ENCODE measurements around the gene HIPK1. TPM values are rescaled to one million over a fixed set of nuclear protein-coding genes. Genes with fewer than 3 reads are reported as not detected.

The HIPK1 gene
- total and polyA plus RNA-seq, 2 of the 13 experiments (the other 11 are each of a cell fraction or from before 2014, with no cell fraction given) = 20.8 to 33.4 TPM

DNA sequence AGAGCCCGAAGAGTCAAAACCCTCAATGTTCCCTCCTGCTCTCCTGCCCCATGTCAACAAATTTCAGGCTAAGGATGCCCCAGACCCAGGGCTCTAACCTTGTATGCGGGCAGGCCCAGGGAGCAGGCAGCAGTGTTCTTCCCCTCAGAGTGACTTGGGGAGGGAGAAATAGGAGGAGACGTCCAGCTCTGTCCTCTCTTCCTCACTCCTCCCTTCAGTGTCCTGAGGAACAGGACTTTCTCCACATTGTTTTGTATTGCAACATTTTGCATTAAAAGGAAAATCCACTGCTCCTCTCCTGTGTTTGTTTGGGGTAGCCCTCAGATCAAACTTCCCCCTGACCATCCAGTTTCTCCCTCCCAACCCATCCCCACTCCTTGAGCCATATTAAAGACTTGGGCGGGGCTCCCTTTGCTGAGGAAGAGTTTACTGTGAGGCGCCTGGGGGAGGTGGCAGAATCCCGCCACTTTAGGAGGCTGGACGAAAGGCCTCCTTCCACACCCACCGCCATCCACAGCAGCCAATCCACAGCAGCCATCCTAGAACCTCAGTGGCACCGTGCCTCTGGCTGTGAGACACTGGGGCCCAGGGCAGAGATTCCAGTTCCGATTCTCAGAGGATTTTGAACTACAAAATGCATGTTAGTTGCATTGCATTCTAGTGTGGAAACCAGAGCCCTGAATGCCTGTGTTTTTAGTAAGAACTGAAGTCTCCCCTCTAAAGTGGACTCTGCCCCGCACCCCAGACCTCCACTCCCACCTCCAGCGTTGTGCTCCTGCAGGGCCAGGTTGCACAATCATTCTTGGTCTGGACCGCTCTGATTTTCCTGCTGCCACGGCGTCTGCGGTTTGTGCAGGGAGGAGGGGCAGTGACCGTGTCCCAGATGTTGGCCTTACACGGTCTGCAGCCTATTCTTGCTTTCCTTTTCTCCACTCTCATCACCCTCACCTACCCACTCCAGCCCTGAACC, 53.1 kb downstream of the HIPK1 start (continued):
- TF ChIP-seq, protein P1, sequence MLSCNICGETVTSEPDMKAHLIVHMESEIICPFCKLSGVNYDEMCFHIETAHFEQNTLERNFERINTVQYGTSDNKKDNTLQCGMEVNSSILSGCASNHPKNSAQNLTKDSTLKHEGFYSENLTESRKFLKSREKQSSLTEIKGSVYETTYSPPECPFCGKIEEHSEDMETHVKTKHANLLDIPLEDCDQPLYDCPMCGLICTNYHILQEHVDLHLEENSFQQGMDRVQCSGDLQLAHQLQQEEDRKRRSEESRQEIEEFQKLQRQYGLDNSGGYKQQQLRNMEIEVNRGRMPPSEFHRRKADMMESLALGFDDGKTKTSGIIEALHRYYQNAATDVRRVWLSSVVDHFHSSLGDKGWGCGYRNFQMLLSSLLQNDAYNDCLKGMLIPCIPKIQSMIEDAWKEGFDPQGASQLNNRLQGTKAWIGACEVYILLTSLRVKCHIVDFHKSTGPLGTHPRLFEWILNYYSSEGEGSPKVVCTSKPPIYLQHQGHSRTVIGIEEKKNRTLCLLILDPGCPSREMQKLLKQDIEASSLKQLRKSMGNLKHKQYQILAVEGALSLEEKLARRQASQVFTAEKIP (CRISPR knock-in tag; IDR thresholded peaks at IDR 0.05; ENCODE audit: borderline replicate concordance) = no peak
- TF ChIP-seq ZNF781 (CRISPR knock-in tag; IDR thresholded peaks at IDR 0.05; ENCODE audit: borderline replicate concordance, not compliant biosample characterization) = no peak
- 0 out of 2 replicates have a peak, but pooled peaks have one; percentile 44 for TF ChIP-seq ARNTL (CRISPR knock-in tag; IDR thresholded peaks at IDR 0.05)
- TF ChIP-seq ZNF776 (CRISPR knock-in tag; IDR thresholded peaks at IDR 0.05) = no peak
- TF ChIP-seq HNRNPK (IDR thresholded peaks at IDR 0.05; ENCODE audit: low read depth, low read length, poor library complexity, severe bottlenecking) = no peak
- no peak for TF ChIP-seq NFE2L1 (CRISPR knock-in tag; IDR thresholded peaks at IDR 0.05; ENCODE audit: borderline replicate concordance)
- TF ChIP-seq, protein P2, sequence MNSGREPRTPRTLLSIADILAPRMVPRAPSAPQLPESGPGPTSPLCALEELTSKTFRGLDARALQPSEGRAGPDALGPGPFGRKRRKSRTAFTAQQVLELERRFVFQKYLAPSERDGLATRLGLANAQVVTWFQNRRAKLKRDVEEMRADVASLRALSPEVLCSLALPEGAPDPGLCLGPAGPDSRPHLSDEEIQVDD (CRISPR knock-in tag; IDR thresholded peaks at IDR 0.05; ENCODE audit: borderline replicate concordance) = no peak
- TF ChIP-seq, protein P3, sequence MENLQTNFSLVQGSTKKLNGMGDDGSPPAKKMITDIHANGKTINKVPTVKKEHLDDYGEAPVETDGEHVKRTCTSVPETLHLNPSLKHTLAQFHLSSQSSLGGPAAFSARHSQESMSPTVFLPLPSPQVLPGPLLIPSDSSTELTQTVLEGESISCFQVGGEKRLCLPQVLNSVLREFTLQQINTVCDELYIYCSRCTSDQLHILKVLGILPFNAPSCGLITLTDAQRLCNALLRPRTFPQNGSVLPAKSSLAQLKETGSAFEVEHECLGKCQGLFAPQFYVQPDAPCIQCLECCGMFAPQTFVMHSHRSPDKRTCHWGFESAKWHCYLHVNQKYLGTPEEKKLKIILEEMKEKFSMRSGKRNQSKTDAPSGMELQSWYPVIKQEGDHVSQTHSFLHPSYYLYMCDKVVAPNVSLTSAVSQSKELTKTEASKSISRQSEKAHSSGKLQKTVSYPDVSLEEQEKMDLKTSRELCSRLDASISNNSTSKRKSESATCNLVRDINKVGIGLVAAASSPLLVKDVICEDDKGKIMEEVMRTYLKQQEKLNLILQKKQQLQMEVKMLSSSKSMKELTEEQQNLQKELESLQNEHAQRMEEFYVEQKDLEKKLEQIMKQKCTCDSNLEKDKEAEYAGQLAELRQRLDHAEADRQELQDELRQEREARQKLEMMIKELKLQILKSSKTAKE (CRISPR knock-in tag; IDR thresholded peaks at IDR 0.05; ENCODE audit: borderline replicate concordance) = 0 out of 2 replicates have a peak, but pooled peaks have one; percentile 28
- no peak for TF ChIP-seq ZNF431 (CRISPR knock-in tag; IDR thresholded peaks at IDR 0.05; ENCODE audit: borderline replicate concordance, low read depth)
- no peak for TF ChIP-seq HNRNPLL (IDR thresholded peaks at IDR 0.05; ENCODE audit: low read depth, low read length, poor library complexity, severe bottlenecking)
- no peak for TF ChIP-seq KLF6 (CRISPR knock-in tag; IDR thresholded peaks at IDR 0.05)
- no peak for TF ChIP-seq GZF1 (CRISPR knock-in tag; IDR thresholded peaks at IDR 0.05)
- TF ChIP-seq ZNF207 (IDR thresholded peaks at IDR 0.05; ENCODE audit: borderline replicate concordance) = no peak
- no peak for TF ChIP-seq ZNF264 (CRISPR knock-in tag; IDR thresholded peaks at IDR 0.05)
- no peak for TF ChIP-seq ZNF839 (CRISPR knock-in tag; IDR thresholded peaks at IDR 0.05; ENCODE audit: borderline replicate concordance)
- TF ChIP-seq MYC (CRISPR knock-in tag; IDR thresholded peaks at IDR 0.05; ENCODE audit: borderline replicate concordance) = no peak
- no peak for TF ChIP-seq RCOR2 (CRISPR knock-in tag; IDR thresholded peaks at IDR 0.05)
- TF ChIP-seq ZNF496 (CRISPR knock-in tag; IDR thresholded peaks at IDR 0.05; ENCODE audit: insufficient replicate concordance) = no peak
- TF ChIP-seq KAT2B (IDR thresholded peaks at IDR 0.05; ENCODE audit: borderline replicate concordance, low read depth, low read length) = no peak
- no peak for TF ChIP-seq ZNF558 (CRISPR knock-in tag; IDR thresholded peaks at IDR 0.05; ENCODE audit: borderline replicate concordance)
- TF ChIP-seq SP4 (CRISPR knock-in tag; IDR thresholded peaks at IDR 0.05) = no peak
- TF ChIP-seq ZMYM4 (CRISPR knock-in tag; IDR thresholded peaks at IDR 0.05) = peak; percentile 39; the same call in 1 of the 2 replicates
- TF ChIP-seq SIN3A (IDR thresholded peaks at IDR 0.05; ENCODE audit: borderline replicate concordance, low read depth, low read length) = no peak
- TF ChIP-seq HNF4G (IDR thresholded peaks at IDR 0.05; ENCODE audit: borderline replicate concordance, low read depth, low read length) = peak; percentile 75; the same call in 1 of the 2 replicates
- no peak for TF ChIP-seq HNF4G (CRISPR knock-in tag; IDR thresholded peaks at IDR 0.05; ENCODE audit: borderline replicate concordance, low read depth)
